Tibial nerve (tissue), 4 donors: ENCODE measurements around the gene TMEM120A. TPM values are rescaled to one million over a fixed set of nuclear protein-coding genes. Genes with fewer than 3 reads are reported as not detected.

Experiments
- DNase-seq, 2 donors: peaks; one replicate each; pipeline ENCODE4 v3.0.0-alpha.2; 2019; ENCODE audit warnings: low spot score in 2 of 2
- H3K27ac ChIP-seq, 4 donors: fragments of 200-600 bp; sonication (generic) in 3 of 4; one replicate each; pipeline ENCODE4 v1.5.1; 2017 to 2019; ENCODE audit warnings: mild to moderate bottlenecking in 1 of 4
- H3K27me3 ChIP-seq, 2 donors: fragments of 200-600 bp; sonication (generic) in 1 of 2; one replicate each; pipeline versions ENCODE4 v1.5.1 to v1.6.0; 2017 to 2019
- H3K36me3 ChIP-seq, 3 donors: fragments of 200-600 bp; sonication (generic); one replicate each; pipeline ENCODE4 v1.5.1; 2018 to 2019
- H3K4me1 ChIP-seq, 4 donors: fragments of 200-600 bp; sonication (generic) in 3 of 4; one replicate each; pipeline ENCODE4 v1.5.1; 2017 to 2019
- H3K4me3 ChIP-seq, 4 donors: fragments of 200-600 bp; sonication (generic) in 3 of 4; one replicate each; pipeline ENCODE4 v1.5.1; 2017 to 2019; ENCODE audit warnings: mild to moderate bottlenecking in 1 of 4, moderate library complexity in 1 of 4
- H3K9me3 ChIP-seq, 4 donors: fragments of 200-600 bp; sonication (generic) in 3 of 4; one replicate each; pipeline ENCODE4 v1.5.1; 2017 to 2019
- EP300 ChIP-seq, 2 donors: sonication (generic); formaldehyde crosslinking; IDR thresholded peaks; one replicate each; pipeline ENCODE4 v1.6.1; 2017; ENCODE audit warnings: antibody characterized with exemption in 2 of 2, mild to moderate bottlenecking in 1 of 2
- POLR2A ChIP-seq, 2 donors: fragments of 450-650 bp; IDR thresholded peaks; one replicate each; pipeline ENCODE4 v1.6.1; 2017; ENCODE audit warnings: antibody characterized with exemption in 2 of 2, mild to moderate bottlenecking in 2 of 2, moderate library complexity in 2 of 2
- WGBS, 2 donors: methylation state at CpG; one replicate each; pipeline ENCODE4 v1.1.5; 2018; 5-methylcytosine and 5-hydroxymethylcytosine counted together
- small RNA-seq: library from RNA; depleted of rRNA; stranded (forward); fragments of <200 nt; gene quantifications from one replicate; pipeline ENCODE3, GENCODE V24; 2016
- total RNA-seq, 4 donors: library from RNA; depleted of rRNA; stranded (reverse); fragments of >200 nt; gene quantifications; one replicate each; pipeline ENCODE4 v1.1.0, GENCODE V29; 2016

Gene TMEM120A
- total RNA-seq, 4 donors from 2014 or later, result 38.7 to 108 (median 53.2) TPM

DNA sequence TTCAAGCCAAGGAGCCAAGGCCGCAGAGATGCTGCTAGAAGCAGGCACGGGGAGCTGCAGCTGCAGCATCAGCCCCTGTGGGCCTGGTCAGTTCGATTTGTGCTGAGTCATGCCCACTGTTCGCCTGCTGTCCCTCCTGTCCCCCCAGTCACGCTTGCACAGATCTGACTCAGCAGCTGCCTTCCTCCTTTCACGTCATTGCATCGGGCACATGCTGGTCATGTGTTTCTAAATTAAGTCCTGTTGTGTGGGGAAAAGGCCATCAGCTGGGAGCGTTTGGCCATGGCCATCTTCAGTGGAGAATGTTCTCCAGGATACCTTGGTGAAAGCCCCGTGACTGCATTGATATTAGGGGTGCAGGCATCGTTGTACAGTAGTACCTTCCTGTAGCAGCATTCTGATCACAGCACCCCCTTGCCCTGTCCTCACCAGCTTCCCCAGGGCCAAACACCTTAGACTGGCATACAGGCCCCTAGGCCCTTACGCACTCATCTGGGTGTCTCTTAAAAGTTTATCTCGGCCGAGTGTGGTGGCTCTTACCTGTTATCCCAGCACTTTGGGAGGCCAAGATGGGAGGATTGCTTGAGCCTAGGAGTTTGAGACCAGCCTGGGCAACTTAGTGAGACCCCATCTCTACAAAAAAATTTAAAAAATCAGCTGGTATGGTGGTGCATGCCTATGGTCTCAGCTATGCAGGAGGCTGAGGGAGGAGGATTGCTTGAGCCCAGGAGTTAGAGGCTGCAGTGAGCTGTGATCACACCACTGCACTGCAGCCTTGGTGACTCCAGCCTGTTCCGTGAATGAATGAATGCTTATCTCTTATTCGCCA is 56.2 kb downstream of the TMEM120A start:
- Histone ChIP-seq H3K4me3 (no peak overlapping the region), H3K27me3 (no peaks in the 10 kb centered on the region), H3K36me3 (peaks cover 0 to 17% (median 0%) of the 10 kb centered on the region in 3 donors), H3K4me1 (peaks cover 0 to 25% (median 2%) of the 10 kb centered on the region in 4 donors), H3K9me3 (peaks cover 0 to 8% (median 0%) of the 10 kb centered on the region in 4 donors), H3K27ac (peak overlapping the region in 1 of 4 donors; percentile 18)
- TF ChIP-seq POLR2A (IDR thresholded peaks at IDR 0.05) (no peak), EP300 (IDR thresholded peaks at IDR 0.05) (peak; percentile 38 to 82)
- peak; percentile 45 to 70 for DNase-seq
- 55 to 62% methylated on average over 15 of the region's 15 CpGs for WGBS, 2 donors

Small RNA genes within 50 kb of the gene (small RNA-seq; reads per million reads assigned to genes)
- 3.3 reads per million, percentile 77 among the genes with 10 or more reads in this experiment for gene SNORA14A

Other genes with a start within 250 kb of the TMEM120A start
- gene CCL26, start 222.4 kb downstream of the TMEM120A start, total RNA-seq, result 1 to 10 TPM in 2 of 4 donors, not detected in 2; 3.8 to 6.3 TPM
- gene CCL24, start 180.8 kb downstream of the TMEM120A start, total RNA-seq, result not detected
- gene RHBDD2, start 115.6 kb downstream of the TMEM120A start, total RNA-seq, result 10 to 100 TPM; 68.6 to 90.6 (median 74.5) TPM
- 100 to 1,000 TPM in 2 of 4 donors, 10 to 100 TPM in 2; 66.6 to 244 (median 107) TPM for gene POR, start 79.4 kb downstream of the TMEM120A start, total RNA-seq
- gene STYXL1, start 53.4 kb upstream of the TMEM120A start, total RNA-seq, result 10 to 100 TPM in 3 of 4 donors, 1 to 10 TPM in 1; 9.9 to 45.7 (median 29.0) TPM
- gene MDH2, start 53.5 kb upstream of the TMEM120A start, total RNA-seq, result 10 to 100 TPM; 57.1 to 81.0 (median 69.4) TPM
- gene SRRM3, start 207.3 kb upstream of the TMEM120A start, total RNA-seq, result 1 to 10 TPM in 3 of 4 donors, under 1 TPM in 1; 0.22 to 3.1 (median 2.4) TPM